Breast epithelium (tissue), 4 donors: ENCODE data around the gene ELMOD1. TPM values are rescaled to one million over a fixed set of nuclear protein-coding genes. Genes with fewer than 3 reads are reported as not detected.

ENCODE experiments used
- DNase-seq, 2 donors: peaks; one replicate each; pipeline ENCODE4 v3.0.0-alpha.2; 2019; ENCODE audit warnings: low spot score in 2 of 2
- H3K27ac ChIP-seq, 2 donors: fragments of 200-600 bp; sonication (generic) in 1 of 2; one replicate each; pipeline ENCODE4 v1.5.1; 2016 to 2019; ENCODE audit warnings: mild to moderate bottlenecking in 1 of 2
- H3K27me3 ChIP-seq, 2 donors: fragments of 200-600 bp; sonication (generic) in 1 of 2; one replicate each; pipeline versions ENCODE4 v1.5.1 to v1.6.0; 2017 to 2019; ENCODE audit warnings: control low read depth in 1 of 2, mild to moderate bottlenecking in 1 of 2
- H3K36me3 ChIP-seq: fragments of 200-600 bp; one replicate; pipeline ENCODE4 v1.5.1; 2019
- H3K4me1 ChIP-seq, 2 donors: fragments of 200-600 bp; sonication (generic); one replicate each; pipeline ENCODE4 v1.5.1; 2016 to 2019; ENCODE audit warnings: control low read depth in 1 of 2
- H3K4me3 ChIP-seq, 3 donors: fragments of 200-600 bp; sonication (generic); 1 replicate in 2 of 3; 2 replicates in 1 of 3; pipeline ENCODE4 v1.5.1; 2016 to 2019; ENCODE audit warnings: mild to moderate bottlenecking in 3 of 3, moderate library complexity in 2 of 3
- H3K9me3 ChIP-seq, 2 donors: fragments of 200-600 bp; sonication (generic) in 1 of 2; one replicate each; pipeline ENCODE4 v1.5.1; 2016 to 2019; ENCODE audit warnings: control low read depth in 1 of 2
- CTCF ChIP-seq, 3 donors: fragments of 450-650 bp; IDR thresholded peaks; one replicate each; pipeline ENCODE4 v1.5.1; 2016 to 2017; ENCODE audit warnings: antibody characterized with exemption in 3 of 3, mild to moderate bottlenecking in 3 of 3, moderate library complexity in 3 of 3
- POLR2A ChIP-seq: fragments of 450-650 bp; IDR thresholded peaks from one replicate; pipeline ENCODE4 v1.6.1; 2016; ENCODE audit warnings: antibody characterized with exemption, mild to moderate bottlenecking, moderate library complexity
- POLR2AphosphoS5 ChIP-seq, 3 donors: sonication (generic); formaldehyde crosslinking; IDR thresholded peaks; one replicate each; pipeline ENCODE4 v1.6.1; 2017; ENCODE audit warnings: antibody characterized with exemption in 3 of 3
- intact Hi-C: fragments of 100-400 bp; cut with DNase I; formaldehyde crosslinking; loops from one replicate; pipeline ENCODE4 v1.15.1; 2023; ENCODE audit warnings: low total_unique reads
- total RNA-seq, 3 donors: library from RNA; depleted of rRNA; stranded (reverse); fragments of >200 nt; gene quantifications; one replicate each; pipeline ENCODE4 v1.1.0, GENCODE V29; 2016

The ELMOD1 gene
- total RNA-seq: not detected

- no peak for DNase-seq
- Histone ChIP-seq H3K27me3 (peaks cover 0 to 63% of the 10 kb centered on the region in 2 donors), H3K36me3 (no peaks in the 10 kb centered on the region), H3K4me1 (no peaks in the 10 kb centered on the region), H3K27ac (no peak within 1 kb of the TSS), H3K4me3 (peak within 1 kb of the TSS; percentile 54 to 66 (median 58)), H3K9me3 (no peaks in the 10 kb centered on the region)
- TF ChIP-seq POLR2A: no peak
- no peak for TF ChIP-seq POLR2AphosphoS5 (IDR thresholded peaks at IDR 0.05)
- TF ChIP-seq CTCF (IDR thresholded peaks at IDR 0.05): no peak
- intact Hi-C loops: no loop called here
Observed at GRCh38 chr11:107590460-107591377, at the start of gene ELMOD1. TSS of gene ELMOD1 (plus strand) at chr11:107591147. CDS start at chr11:107618190, 27,043 bp downstream.

GRCh38 chr11:107545101-107545514 is 45.8 kb upstream of the ELMOD1 start:
- Histone ChIP-seq H3K4me1 (no peaks in the 10 kb centered on the region), H3K9me3 (no peaks in the 10 kb centered on the region), H3K27ac (no peak overlapping the region), H3K4me3 (no peak overlapping the region), H3K27me3 (no peaks in the 10 kb centered on the region), H3K36me3 (no peaks in the 10 kb centered on the region)
- intact Hi-C loops: no loop called here
- TF ChIP-seq POLR2AphosphoS5 (IDR thresholded peaks at IDR 0.05) (no peak), POLR2A (no peak), CTCF (IDR thresholded peaks at IDR 0.05) (no peak)
- DNase-seq: no peak

- no peak for DNase-seq
- TF ChIP-seq POLR2A: no peak
- TF ChIP-seq POLR2AphosphoS5 (IDR thresholded peaks at IDR 0.05): no peak
- TF ChIP-seq CTCF (IDR thresholded peaks at IDR 0.05): no peak
- no peak overlapping the region for H3K27ac ChIP-seq
Observed at GRCh38 chr11:107547961-107548360, 43.0 kb upstream of the ELMOD1 start.

GRCh38 chr11:107549253-107549953 is 41.5 kb upstream of the ELMOD1 start:
- intact Hi-C loops: no loop called here
- TF ChIP-seq POLR2AphosphoS5 (IDR thresholded peaks at IDR 0.05): no peak
- TF ChIP-seq CTCF (IDR thresholded peaks at IDR 0.05): peak; percentile 64 to 71 (median 66)
- no peak for TF ChIP-seq POLR2A
- no peaks in the 10 kb centered on the region for H3K9me3 ChIP-seq
- no peaks in the 10 kb centered on the region for H3K27me3 ChIP-seq
- peaks cover 7% of the 10 kb centered on the region for H3K36me3 ChIP-seq
- no peak overlapping the region for H3K4me3 ChIP-seq
- no peak overlapping the region for H3K27ac ChIP-seq
- DNase-seq: no peak
- no peaks in the 10 kb centered on the region for H3K4me1 ChIP-seq

More at GRCh38 chr11:107547961-107548360, 43.0 kb upstream of the ELMOD1 start:
- intact Hi-C loops: no loop called here
- Histone ChIP-seq H3K4me3 (no peak overlapping the region), H3K4me1 (no peaks in the 10 kb centered on the region), H3K9me3 (no peaks in the 10 kb centered on the region), H3K36me3 (peaks cover 4% of the 10 kb centered on the region), H3K27me3 (no peaks in the 10 kb centered on the region)

GRCh38 chr11:107549954-107550285 is 41.0 kb upstream of the ELMOD1 start:
- intact Hi-C loops: no loop called here
- H3K36me3 ChIP-seq: peaks cover 7% of the 10 kb centered on the region
- H3K9me3 ChIP-seq: no peaks in the 10 kb centered on the region
- no peak for DNase-seq
- TF ChIP-seq CTCF (IDR thresholded peaks at IDR 0.05): no peak
- TF ChIP-seq POLR2AphosphoS5 (IDR thresholded peaks at IDR 0.05): no peak
- no peak for TF ChIP-seq POLR2A
- H3K27me3 ChIP-seq: no peaks in the 10 kb centered on the region
- no peak overlapping the region for H3K27ac ChIP-seq
- H3K4me1 ChIP-seq: no peaks in the 10 kb centered on the region
- H3K4me3 ChIP-seq: no peak overlapping the region
